ENCODE results near the gene TMEM33. TPM values are rescaled to one million over a fixed set of nuclear protein-coding genes. Genes with fewer than 3 reads are reported as not detected.
"Not testable (repeated sequence)": the region's sequence is repeated elsewhere in the genome, so short reads cannot be mapped to it uniquely, and the experiment has no call there.

Gene TMEM33
- total RNA-seq, 1 experiment from 2014 or later = 48.1 TPM

GRCh38 chr4:41897698-41898097 is 37.5 kb upstream of the TMEM33 start:
- H3K27ac ChIP-seq (ENCODE audit: low read length) = no peak overlapping the region
- no peaks in the 10 kb centered on the region for H3K27me3 ChIP-seq (ENCODE audit: control insufficient read depth, insufficient read depth, low read length)
- TF ChIP-seq SIN3A (IDR thresholded peaks at IDR 0.05; ENCODE audit: borderline replicate concordance, insufficient read depth, low read depth, low read length) = no peak
- no peak for TF ChIP-seq REST (IDR thresholded peaks at IDR 0.05; ENCODE audit: insufficient read depth in 1 of 2, low read depth in 2 of 2, low read length in 1 of 2)
- TF ChIP-seq, protein P1, sequence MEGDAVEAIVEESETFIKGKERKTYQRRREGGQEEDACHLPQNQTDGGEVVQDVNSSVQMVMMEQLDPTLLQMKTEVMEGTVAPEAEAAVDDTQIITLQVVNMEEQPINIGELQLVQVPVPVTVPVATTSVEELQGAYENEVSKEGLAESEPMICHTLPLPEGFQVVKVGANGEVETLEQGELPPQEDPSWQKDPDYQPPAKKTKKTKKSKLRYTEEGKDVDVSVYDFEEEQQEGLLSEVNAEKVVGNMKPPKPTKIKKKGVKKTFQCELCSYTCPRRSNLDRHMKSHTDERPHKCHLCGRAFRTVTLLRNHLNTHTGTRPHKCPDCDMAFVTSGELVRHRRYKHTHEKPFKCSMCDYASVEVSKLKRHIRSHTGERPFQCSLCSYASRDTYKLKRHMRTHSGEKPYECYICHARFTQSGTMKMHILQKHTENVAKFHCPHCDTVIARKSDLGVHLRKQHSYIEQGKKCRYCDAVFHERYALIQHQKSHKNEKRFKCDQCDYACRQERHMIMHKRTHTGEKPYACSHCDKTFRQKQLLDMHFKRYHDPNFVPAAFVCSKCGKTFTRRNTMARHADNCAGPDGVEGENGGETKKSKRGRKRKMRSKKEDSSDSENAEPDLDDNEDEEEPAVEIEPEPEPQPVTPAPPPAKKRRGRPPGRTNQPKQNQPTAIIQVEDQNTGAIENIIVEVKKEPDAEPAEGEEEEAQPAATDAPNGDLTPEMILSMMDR (IDR thresholded peaks at IDR 0.05) = no peak
- TF ChIP-seq TCF7L2 (IDR thresholded peaks at IDR 0.05; ENCODE audit: low read depth, low read length) = no peak
- no peak for TF ChIP-seq POLR2AphosphoS5 (IDR thresholded peaks at IDR 0.05; ENCODE audit: low read depth, low read length)
- ChIA-PET POLR2A (no interaction called here), CTCF (interaction anchor here (0.6 kb wide), 1 partner anchor 236 kb away, joined by 3 read pairs; no protein-coding TSS in a partner anchor)
- DNase-seq (ENCODE audit: low read depth, low spot score) (no peak), ATAC-seq (no peak)
- H3K4me1 ChIP-seq (ENCODE audit: control insufficient read depth, insufficient read depth, low read length) = no peaks in the 10 kb centered on the region
- no peaks in the 10 kb centered on the region for H3K9me3 ChIP-seq (ENCODE audit: control insufficient read depth, insufficient read depth, low read depth, low read length)
- in situ Hi-C loops (cut with HindIII; ENCODE audit: low pct_unique_long_range_greater_than_20kb, low sequenced_read_pairs) (no loop called here), intact Hi-C loops (cut with micrococcal nuclease; ENCODE audit: unreplicated experiment) (no loop called here)
- H3K36me3 ChIP-seq (ENCODE audit: control insufficient read depth, insufficient read depth, low read length) = no peaks in the 10 kb centered on the region
- no TSS peak for BruUV-seq (replicated peaks)
- H3K4me3 ChIP-seq (ENCODE audit: low read depth in 2 of 2, low read length in 2 of 2) = no peak overlapping the region

GRCh38 chr4:41909136-41909535 is 26.1 kb upstream of the TMEM33 start:
- DNase-seq (ENCODE audit: low read depth, low spot score); POLR2A ChIA-PET; H3K4me1 ChIP-seq (ENCODE audit: control insufficient read depth, insufficient read depth, low read length); in situ Hi-C loops (cut with HindIII; ENCODE audit: low pct_unique_long_range_greater_than_20kb, low sequenced_read_pairs); ATAC-seq; H3K27me3 ChIP-seq (ENCODE audit: control insufficient read depth, insufficient read depth, low read length); H3K4me3 ChIP-seq (ENCODE audit: low read depth in 2 of 2, low read length in 2 of 2); CTCF ChIA-PET; H3K9me3 ChIP-seq (ENCODE audit: control insufficient read depth, insufficient read depth, low read depth, low read length); H3K36me3 ChIP-seq (ENCODE audit: control insufficient read depth, insufficient read depth, low read length); intact Hi-C loops (cut with micrococcal nuclease; ENCODE audit: unreplicated experiment); H3K27ac ChIP-seq (ENCODE audit: low read length); BruUV-seq (replicated peaks): not testable (repeated sequence)

DNA sequence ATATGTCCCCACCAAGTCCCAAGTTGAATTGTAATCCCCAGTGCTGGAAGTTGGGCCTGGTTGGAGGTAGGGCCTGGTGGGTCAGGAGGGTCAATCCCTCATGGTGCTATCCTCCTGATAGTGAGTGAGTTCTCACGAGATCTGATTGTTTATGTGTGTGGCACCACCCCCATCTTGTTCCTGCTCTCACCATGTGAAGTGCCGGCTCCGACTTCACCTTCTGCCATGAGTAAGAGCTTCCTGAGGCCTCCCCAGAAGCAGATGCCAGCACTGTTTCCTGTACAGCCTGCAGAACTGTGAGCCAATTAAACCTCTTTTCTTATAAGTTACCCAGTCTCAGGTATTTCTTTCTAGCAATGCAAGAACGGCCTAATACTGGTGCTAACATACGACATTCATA is 22.7 kb upstream of the TMEM33 start:
- ChIA-PET CTCF (no interaction called here), POLR2A (no interaction called here)
- Histone ChIP-seq H3K4me1 (ENCODE audit: control insufficient read depth, insufficient read depth, low read length) (no peaks in the 10 kb centered on the region), H3K9me3 (ENCODE audit: control insufficient read depth, insufficient read depth, low read depth, low read length) (no peaks in the 10 kb centered on the region), H3K4me3 (ENCODE audit: low read depth in 2 of 2, low read length in 2 of 2) (no peak overlapping the region), H3K27me3 (ENCODE audit: control insufficient read depth, insufficient read depth, low read length) (no peaks in the 10 kb centered on the region), H3K27ac (ENCODE audit: low read length) (no peak overlapping the region), H3K36me3 (ENCODE audit: control insufficient read depth, insufficient read depth, low read length) (no peaks in the 10 kb centered on the region)
- no TSS peak for BruUV-seq (replicated peaks)
- ATAC-seq (no peak), DNase-seq (ENCODE audit: low read depth, low spot score) (no peak)
- intact Hi-C loops (cut with micrococcal nuclease; ENCODE audit: unreplicated experiment) (no loop called here), in situ Hi-C loops (cut with HindIII; ENCODE audit: low pct_unique_long_range_greater_than_20kb, low sequenced_read_pairs) (no loop called here)
- TF ChIP-seq, protein P1 (IDR thresholded peaks at IDR 0.05) = no peak
- TF ChIP-seq POLR2AphosphoS5 (IDR thresholded peaks at IDR 0.05; ENCODE audit: low read depth, low read length) (no peak), TCF7L2 (IDR thresholded peaks at IDR 0.05; ENCODE audit: low read depth, low read length) (no peak), REST (IDR thresholded peaks at IDR 0.05; ENCODE audit: insufficient read depth in 1 of 2, low read depth in 2 of 2, low read length in 1 of 2) (no peak), SIN3A (IDR thresholded peaks at IDR 0.05; ENCODE audit: borderline replicate concordance, insufficient read depth, low read depth, low read length) (no peak)

Data from Panc1 (cell line).